Testis (tissue), 3 donors: ENCODE data around the gene TPBG. TPM values are rescaled to one million over a fixed set of nuclear protein-coding genes. Genes with fewer than 3 reads are reported as not detected.

Experiments used
- DNase-seq: peaks from one replicate; pipeline ENCODE4 v3.0.0-alpha.2; 2019
- H3K27ac ChIP-seq, 2 donors: fragments of 200-600 bp; sonication (generic); one replicate each; pipeline ENCODE4 v1.5.1; 2019
- H3K27me3 ChIP-seq: fragments of 200-600 bp; sonication (generic); one replicate; pipeline ENCODE4 v1.5.1; 2019
- H3K36me3 ChIP-seq: fragments of 200-600 bp; sonication (generic); one replicate; pipeline ENCODE4 v1.5.1; 2017; ENCODE audit warnings: low read depth; ENCODE audit errors: missing control alignments
- H3K4me1 ChIP-seq: fragments of 200-600 bp; sonication (generic); one replicate; pipeline ENCODE4 v1.5.1; 2019
- H3K4me3 ChIP-seq, 2 donors: fragments of 200-600 bp; sonication (generic); one replicate each; pipeline ENCODE4 v1.5.1; 2017 to 2019
- H3K9me3 ChIP-seq: fragments of 200-600 bp; sonication (generic); one replicate; pipeline ENCODE4 v1.5.1; 2017
- CTCF ChIP-seq, 3 experiments: fragments of 450-650 bp in 2 of 3; fragments of 200-600 bp in 1 of 3; sonication (generic) in 1 of 3; IDR thresholded peaks; one replicate each; pipeline ENCODE4 v1.5.1; 2016 to 2019; ENCODE audit warnings: antibody characterized with exemption in 3 of 3, mild to moderate bottlenecking in 2 of 3, moderate library complexity in 1 of 3
- POLR2A ChIP-seq: fragments of 450-650 bp; IDR thresholded peaks from one replicate; pipeline ENCODE4 v1.6.1; 2017; ENCODE audit warnings: antibody characterized with exemption, mild to moderate bottlenecking, moderate library complexity
- WGBS, 2 donors: methylation state at CpG; one replicate each; pipeline ENCODE4 v1.1.5; 2018; 5-methylcytosine and 5-hydroxymethylcytosine counted together
- intact Hi-C: fragments of 100-400 bp; cut with DNase I; formaldehyde crosslinking; loops from one replicate; pipeline ENCODE4 v1.15.1; 2023; ENCODE audit warnings: low total_unique reads
- polyA plus RNA-seq: library from polyadenylated mRNA; stranded (reverse); fragments of 350-450 nt; fragmentation: Illumina TruSeq; extraction: RNeasy Lipid Tissue Mini Kit (QIAGEN cat#74804); gene quantifications from one replicate; pipeline ENCODE4 v1.2.3, GENCODE V29; 2014; ENCODE audit warnings: low read depth, low replicate concordance; ENCODE audit not compliant: insufficient read depth
- total RNA-seq, 2 donors: library from RNA; depleted of rRNA; stranded (reverse); fragments of >200 nt; gene quantifications; one replicate each; pipeline ENCODE4 v1.2.3, GENCODE V29; 2016

TPBG gene
- total and polyA plus RNA-seq, 3 donors from 2014 or later = 9.9 to 15.1 (median 10.4) TPM

GRCh38 chr6:82360552-82360951 is 3.1 kb upstream of the TPBG start:
- 41 to 52% methylated on average over 2 of the region's 2 CpGs for WGBS, 2 donors

GRCh38 chr6:82361631-82362030 is 2.0 kb upstream of the TPBG start:
- H3K27me3 ChIP-seq = no peaks in the 10 kb centered on the region
- no peaks in the 10 kb centered on the region for H3K9me3 ChIP-seq
- H3K4me1 ChIP-seq = no peaks in the 10 kb centered on the region
- TF ChIP-seq POLR2A (no peak), CTCF (IDR thresholded peaks at IDR 0.05) (no peak)
- H3K4me3 ChIP-seq = no peak overlapping the region
- H3K27ac ChIP-seq = no peak overlapping the region
- H3K36me3 ChIP-seq = no peaks in the 10 kb centered on the region
- intact Hi-C loops = no loop called here
- 56 to 72% methylated on average over 3 of the region's 3 CpGs for WGBS, 2 donors
- no peak for DNase-seq

More at GRCh38 chr6:82360552-82360951, 3.1 kb upstream of the TPBG start:
- intact Hi-C loops = no loop called here
- Histone ChIP-seq H3K36me3 (no peaks in the 10 kb centered on the region), H3K4me3 (no peak overlapping the region), H3K4me1 (no peaks in the 10 kb centered on the region), H3K27ac (no peak overlapping the region), H3K9me3 (no peaks in the 10 kb centered on the region), H3K27me3 (no peaks in the 10 kb centered on the region)
- TF ChIP-seq POLR2A (no peak), CTCF (IDR thresholded peaks at IDR 0.05) (no peak)
- DNase-seq = no peak

- intact Hi-C loops = no loop called here
- 45 to 56% methylated on average over 4 of the region's 4 CpGs for WGBS, 2 donors
These were observed 1.5 kb upstream of the TPBG start for GRCh38 chr6:82362144-82362543.

GRCh38 chr6:82362878-82363427 is 664 bp upstream of the TPBG start:
- DNase-seq = peak; percentile 15
- Histone ChIP-seq H3K27me3 (no peaks in the 10 kb centered on the region), H3K27ac (no peak overlapping the region), H3K9me3 (no peaks in the 10 kb centered on the region), H3K4me1 (no peaks in the 10 kb centered on the region), H3K4me3 (peak overlapping the region; percentile 65 to 74), H3K36me3 (no peaks in the 10 kb centered on the region)
- TF ChIP-seq CTCF (IDR thresholded peaks at IDR 0.05) (no peak), POLR2A (no peak)
- 1 to 4% methylated on average over 13 of the region's 13 CpGs for WGBS, 2 donors
- intact Hi-C loops = no loop called here

More at GRCh38 chr6:82362144-82362543, 1.5 kb upstream of the TPBG start:
- TF ChIP-seq CTCF (IDR thresholded peaks at IDR 0.05) = no peak
- TF ChIP-seq POLR2A = no peak
- Histone ChIP-seq H3K27ac (no peak overlapping the region), H3K9me3 (no peaks in the 10 kb centered on the region), H3K27me3 (no peaks in the 10 kb centered on the region), H3K4me1 (no peaks in the 10 kb centered on the region), H3K4me3 (no peak overlapping the region), H3K36me3 (no peaks in the 10 kb centered on the region)
- DNase-seq = no peak
